H1 (cell line): ENCODE results near the gene SELENOO. TPM values are rescaled to one million over a fixed set of nuclear protein-coding genes. Genes with fewer than 3 reads are reported as not detected.

Source experiments
- CTCF ChIA-PET: fragments of 300-600 bp; sonication (Branson Sonifier 250); formaldehyde crosslinking; loops from one replicate; lab custom pipeline; 2021; ENCODE audit not compliant: partially characterized antibody; lab: Charles Lee
- POLR2A ChIA-PET: fragments of 300-600 bp; sonication (Branson Sonifier 250); formaldehyde crosslinking; loops from one replicate; lab custom pipeline; 2021; ENCODE audit warnings: inconsistent platforms; ENCODE audit not compliant: partially characterized antibody; lab: Charles Lee
- DNase-seq, 2 experiments: peaks; one replicate each; pipeline versions ENCODE4 v3.0.0 to v3.0.0-alpha.2; 2010 to 2022; ENCODE audit warnings: low spot score in 2 of 2, low read depth in 1 of 2, mixed read lengths in 1 of 2
- FAIRE-seq: peaks from 2 replicates; lab custom pipeline; 2011; peaks lifted over from hg19 to GRCh38; lab: Jason Lieb, UNC
- H2AFZ ChIP-seq: 2 replicates; pipeline ENCODE4 v1.8.1; 2012; ENCODE audit warnings: low read length, inconsistent platforms
- H2AK5ac ChIP-seq: 2 replicates; pipeline ENCODE4 v1.6.1; 2013; ENCODE audit warnings: low read depth, low read length
- H2BK120ac ChIP-seq: replicated peaks from 2 replicates; pipeline ENCODE3; 2013; ENCODE audit warnings: low read depth, low read length, inconsistent platforms
- H2BK12ac ChIP-seq: 2 replicates; pipeline ENCODE4 v1.6.1; 2013; ENCODE audit warnings: low read depth, low read length
- H2BK15ac ChIP-seq: 2 replicates; pipeline ENCODE4 v1.6.1; 2013; ENCODE audit warnings: low read length
- H2BK20ac ChIP-seq: 2 replicates; pipeline ENCODE4 v1.6.1; 2013; ENCODE audit warnings: low read length
- H2BK5ac ChIP-seq: 2 replicates; pipeline ENCODE4 v1.6.1; 2013; ENCODE audit warnings: low read depth, low read length
- H3K14ac ChIP-seq: 2 replicates; pipeline ENCODE4 v1.6.1; 2013; ENCODE audit warnings: inconsistent platforms; ENCODE audit not compliant: insufficient read length
- H3K18ac ChIP-seq: 2 replicates; pipeline ENCODE4 v1.6.1; 2013; ENCODE audit warnings: low read length; ENCODE audit errors: extremely low read depth
- H3K23ac ChIP-seq: 2 replicates; pipeline ENCODE4 v1.6.1; 2013; ENCODE audit warnings: inconsistent platforms; ENCODE audit not compliant: insufficient read length
- H3K23me2 ChIP-seq: 2 replicates; pipeline ENCODE4 v1.6.1; 2013; ENCODE audit warnings: low read depth, low read length
- H3K27ac ChIP-seq: 2 replicates; pipeline ENCODE4 v1.6.1; 2011; ENCODE audit warnings: low read depth, low read length, inconsistent platforms
- H3K27me3 ChIP-seq, 4 experiments: replicated peaks in 1 of 4; 1 replicate in 1 of 4; 2 replicates in 3 of 4; pipeline versions ENCODE4 v1.6.1 to v1.8.1; 2011 to 2013; ENCODE audit warnings: low read length in 3 of 4, mild to moderate bottlenecking in 3 of 4, inconsistent platforms in 2 of 4, mixed read lengths in 2 of 4, moderate library complexity in 1 of 4; ENCODE audit not compliant: control insufficient read depth in 3 of 4, insufficient read depth in 3 of 4; ENCODE audit errors: extremely low read depth in 1 of 4
- H3K36me3 ChIP-seq, 4 experiments: 2 replicates each; pipeline versions ENCODE4 v1.6.1 to v1.8.1; 2011 to 2013; ENCODE audit warnings: mild to moderate bottlenecking in 4 of 4, low read length in 3 of 4, moderate library complexity in 2 of 4, control low read depth in 1 of 4, inconsistent platforms in 1 of 4; ENCODE audit not compliant: insufficient read depth in 4 of 4, control insufficient read depth in 2 of 4
- H3K4ac ChIP-seq: replicated peaks from 2 replicates; pipeline ENCODE3; 2013; ENCODE audit warnings: low read length, low read depth, mixed read lengths, inconsistent platforms; ENCODE audit not compliant: insufficient read length
- H3K4me1 ChIP-seq, 4 experiments: replicated peaks in 1 of 4; 1 replicate in 1 of 4; 2 replicates in 3 of 4; pipeline versions ENCODE4 v1.6.1 to v1.8.1; 2011 to 2013; ENCODE audit warnings: low read length in 3 of 4, inconsistent platforms in 2 of 4, mixed read lengths in 1 of 4; ENCODE audit not compliant: insufficient read depth in 4 of 4, control insufficient read depth in 3 of 4
- H3K4me2 ChIP-seq, 2 experiments: 2 replicates each; pipeline versions ENCODE4 v1.6.1 to v1.8.1; 2011 to 2013; ENCODE audit warnings: low read depth in 2 of 2, low read length in 2 of 2, control low read depth in 1 of 2, inconsistent platforms in 1 of 2, mild to moderate bottlenecking in 1 of 2; ENCODE audit not compliant: insufficient read depth in 1 of 2
- H3K4me3 ChIP-seq, 4 experiments: fragments of 200-600, 300-600 bp in 1 of 4; sonication (generic), shearing (Covaris generic), sonication (Bioruptor Twin) in 1 of 4; 2 replicates each; pipeline versions ENCODE4 v1.5.1 to v1.8.1; 2011 to 2016; ENCODE audit warnings: low read length in 4 of 4, low read depth in 3 of 4, control low read depth in 2 of 4, inconsistent platforms in 2 of 4, mild to moderate bottlenecking in 2 of 4, mixed read lengths in 1 of 4, moderate library complexity in 1 of 4; ENCODE audit not compliant: insufficient read depth in 2 of 4; ENCODE audit errors: extremely low read depth in 1 of 4
- H3K56ac ChIP-seq: replicated peaks from 2 replicates; pipeline ENCODE3; 2013; ENCODE audit warnings: low read depth, mild to moderate bottlenecking, mixed read lengths, low read length, inconsistent platforms; ENCODE audit not compliant: insufficient read length
- H3K79me1 ChIP-seq: 2 replicates; pipeline ENCODE4 v1.6.1; 2013; ENCODE audit warnings: low read depth, low read length, control low read depth
- H3K79me2 ChIP-seq, 2 experiments: 2 replicates each; pipeline versions ENCODE4 v1.6.1 to v1.8.1; 2012 to 2013; ENCODE audit warnings: low read length in 2 of 2, mild to moderate bottlenecking in 2 of 2, inconsistent platforms in 1 of 2; ENCODE audit not compliant: insufficient read depth in 2 of 2, control insufficient read depth in 1 of 2
- H3K9ac ChIP-seq, 4 experiments: replicated peaks in 1 of 4; 1 replicate in 1 of 4; 2 replicates in 3 of 4; pipeline versions ENCODE4 v1.6.1 to v1.8.1; 2011 to 2013; ENCODE audit warnings: low read depth in 3 of 4, low read length in 3 of 4, control low read depth in 2 of 4, mild to moderate bottlenecking in 2 of 4, moderate library complexity in 2 of 4, inconsistent platforms in 1 of 4; ENCODE audit errors: extremely low read depth in 1 of 4
- H3K9me3 ChIP-seq, 2 experiments: 2 replicates each; pipeline versions ENCODE4 v1.6.1 to v1.8.1; 2012 to 2013; ENCODE audit warnings: mild to moderate bottlenecking in 2 of 2, moderate library complexity in 2 of 2, control low read depth in 1 of 2, inconsistent platforms in 1 of 2, low read depth in 1 of 2, low read length in 1 of 2, mixed read lengths in 1 of 2; ENCODE audit not compliant: insufficient read depth in 2 of 2
- H4K20me1 ChIP-seq, 2 experiments: replicated peaks in 1 of 2; 2 replicates each; pipeline versions ENCODE3 to v1.8.1; 2011 to 2013; ENCODE audit warnings: inconsistent platforms in 2 of 2, low read length in 2 of 2, mild to moderate bottlenecking in 1 of 2; ENCODE audit not compliant: insufficient read depth in 2 of 2, control insufficient read depth in 1 of 2
- H4K5ac ChIP-seq: 2 replicates; pipeline ENCODE4 v1.6.1; 2013; ENCODE audit warnings: low read length, low read depth, mixed read lengths, inconsistent platforms; ENCODE audit not compliant: insufficient read length
- H4K8ac ChIP-seq: 2 replicates; pipeline ENCODE4 v1.8.0; 2013; ENCODE audit warnings: mild to moderate bottlenecking, moderate library complexity, low read length, inconsistent platforms; ENCODE audit not compliant: insufficient read depth; ENCODE audit errors: extremely low read depth
- H4K91ac ChIP-seq: replicated peaks from 2 replicates; pipeline ENCODE3; 2013; ENCODE audit warnings: low read length, mixed read lengths, inconsistent platforms; ENCODE audit not compliant: insufficient read length
- CREB1 ChIP-seq: IDR thresholded peaks from 2 replicates; pipeline ENCODE4 v1.6.1; 2012; ENCODE audit warnings: inconsistent platforms
- FOSL1 ChIP-seq: IDR thresholded peaks from 2 replicates; pipeline ENCODE4 v1.6.1; 2011; ENCODE audit warnings: mild to moderate bottlenecking, low read depth, low read length, moderate library complexity; ENCODE audit not compliant: insufficient read depth
- GTF2F1 ChIP-seq: IDR thresholded peaks from 2 replicates; pipeline ENCODE4 v1.6.1; 2012; ENCODE audit warnings: low read depth, low read length, improper control_type of control experiment, borderline replicate concordance
- HDAC2 ChIP-seq, 2 experiments: fragments of 300-600 bp in 1 of 2; sonication (generic) in 1 of 2; IDR thresholded peaks; 2 replicates each; pipeline ENCODE4 v1.6.1; 2011 to 2012; ENCODE audit warnings: low read depth in 2 of 2, low read length in 2 of 2, mild to moderate bottlenecking in 2 of 2, moderate library complexity in 2 of 2, borderline replicate concordance in 1 of 2, inconsistent platforms in 1 of 2
- KDM5A ChIP-seq: fragments of 200-600 bp; IDR thresholded peaks from 2 replicates; pipeline ENCODE4 v1.7.1; 2012; ENCODE audit warnings: mild to moderate bottlenecking, low read length, inconsistent platforms, mixed read lengths
- RBBP5 ChIP-seq: IDR thresholded peaks from 2 replicates; pipeline ENCODE4 v1.7.1; 2012; ENCODE audit warnings: low read depth, mild to moderate bottlenecking, inconsistent platforms, low read length, moderate library complexity, borderline replicate concordance
- SIN3A ChIP-seq, 2 experiments: IDR thresholded peaks in 1 of 2; conservative IDR thresholded peaks in 1 of 2; 2 replicates each; pipeline ENCODE4 v1.6.1; 2011 to 2012; ENCODE audit warnings: low read length in 2 of 2, improper control_type of control experiment in 1 of 2, low read depth in 1 of 2, mild to moderate bottlenecking in 1 of 2
- TAF1 ChIP-seq: IDR thresholded peaks from 2 replicates; pipeline ENCODE4 v1.6.1; 2011; ENCODE audit warnings: mild to moderate bottlenecking, low read depth, low read length
- TCF12 ChIP-seq: IDR thresholded peaks from 2 replicates; pipeline ENCODE4 v1.6.1; 2011; ENCODE audit warnings: low read depth, mild to moderate bottlenecking, low read length
- TEAD4 ChIP-seq: IDR thresholded peaks from 2 replicates; pipeline ENCODE4 v1.6.1; 2012; ENCODE audit warnings: low read depth, low read length, inconsistent platforms, mixed read lengths
- WGBS, 2 experiments: shearing (Covaris generic) in 1 of 2; methylation state at CpG; one replicate each; pipeline versions ENCODE4 v1.1.6 to v1.1.7; 2013 to 2015; ENCODE audit warnings: low lambda C conversion rate in 2 of 2, mixed read lengths in 2 of 2, inconsistent platforms in 1 of 2, low coverage in 1 of 2, missing lambda C conversion rate in 1 of 2; ENCODE audit not compliant: insufficient replicate concordance in 2 of 2, insufficient coverage in 1 of 2, insufficient read length in 1 of 2; ENCODE audit errors: extremely low coverage in 1 of 2, missing lambda C conversion rate in 1 of 2; 5-methylcytosine and 5-hydroxymethylcytosine counted together
- polyA plus RNA-seq, 7 experiments: library from polyadenylated mRNA; depleted of rRNA in 3 of 7; stranded (reverse) in 5 of 7; unstranded in 2 of 7; fragments of >200 nt in 5 of 7; fragments of 200-250 nt in 2 of 7; gene quantifications; 1 replicate in 5 of 7; 2 replicates in 1 of 7; 4 replicates in 1 of 7; pipeline versions ENCODE4 v1.2.1 to v1.2.3, GENCODE V29; 2011 to 2013; ENCODE audit warnings: missing spikeins in 2 of 7, mixed read lengths in 2 of 7
- total RNA-seq: library from RNA; stranded (reverse); fragmentation: NEBNext Ultra II Directional; extraction: Animal tissue kit (Norgen Biotek cat#: 25700); gene quantifications from 2 replicates; pipeline ENCODE4 v1.2.1, GENCODE V29; 2021
- TF ChIP-seq, protein P1 (sequence below): IDR thresholded peaks from 2 replicates; pipeline ENCODE4 v1.6.1; 2012; ENCODE audit warnings: inconsistent platforms

The SELENOO gene
- total and polyA plus RNA-seq, 2 of the 8 experiments (the other 6 are each of a cell fraction or from before 2014, with no cell fraction given) = 18.6 to 25.1 TPM

DNA sequence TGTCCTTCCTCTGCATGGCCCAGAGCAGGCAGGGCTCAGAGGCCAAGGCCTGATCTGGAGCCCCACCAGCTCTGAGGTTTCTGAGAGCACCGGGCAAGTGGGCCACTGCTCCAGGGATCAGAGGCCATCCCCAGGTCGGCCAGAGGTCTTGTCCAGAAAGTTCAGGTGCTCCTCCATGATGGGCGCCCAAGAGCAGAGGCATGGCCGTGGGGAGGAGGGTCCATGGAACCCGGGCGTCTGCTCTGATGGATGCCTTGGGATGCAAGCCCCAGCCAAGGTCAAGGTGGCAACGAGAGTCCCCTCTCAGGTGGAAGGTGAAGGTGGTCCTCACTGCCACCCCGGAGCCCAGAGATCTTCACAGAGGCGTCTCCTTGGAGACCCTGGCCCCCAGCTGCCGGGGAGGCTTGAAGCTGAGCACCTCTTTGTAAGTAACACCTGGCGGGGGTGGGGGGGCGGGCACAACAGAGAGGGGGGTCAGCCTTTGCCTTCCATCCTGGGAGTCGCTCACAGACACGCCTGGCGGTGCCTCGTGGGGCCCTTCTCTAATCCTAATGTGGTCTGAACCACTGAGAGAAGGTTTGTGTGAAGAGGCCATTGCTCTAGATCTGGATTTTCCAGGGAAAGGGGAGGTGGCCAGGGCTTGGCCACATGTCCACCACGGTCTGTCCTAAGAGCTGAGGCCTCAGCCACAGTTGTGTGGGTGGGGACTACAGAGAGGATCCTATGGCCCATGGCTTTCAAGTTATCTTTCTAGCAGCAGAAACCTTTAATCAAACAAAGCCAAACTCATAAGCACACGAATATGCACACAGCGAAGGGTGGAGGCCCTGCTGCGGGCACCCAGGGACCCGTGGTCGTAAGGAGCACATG, 52.5 kb downstream of the SELENOO start:
- Histone ChIP-seq H3K79me2 (no peaks in the 10 kb centered on the region), H3K36me3 (no peaks in the 10 kb centered on the region), H3K4me1 (peaks cover 0 to 10% (median 6%) of the 10 kb centered on the region in 4 experiments; a peak in 6 of 7 replicates), H3K14ac (no peak overlapping the region), H2AK5ac (no peak overlapping the region), H3K56ac (no peak overlapping the region), H3K23ac (no peak overlapping the region), H3K18ac (no peak overlapping the region), H2AFZ (no peak overlapping the region), H3K4ac (no peak overlapping the region), H4K20me1 (peaks cover 0 to 9% of the 10 kb centered on the region in 2 experiments), H3K23me2 (peaks cover 12% of the 10 kb centered on the region), H3K27me3 (no peaks in the 10 kb centered on the region), H4K8ac (no peak overlapping the region), H3K9me3 (no peaks in the 10 kb centered on the region), H2BK5ac (no peak overlapping the region), H2BK120ac (no peak overlapping the region), H4K91ac (no peak overlapping the region), H2BK12ac (no peak overlapping the region), H4K5ac (no peak overlapping the region), H3K4me2 (no peak overlapping the region), H2BK20ac (no peak overlapping the region), H3K27ac (no peak overlapping the region), H3K4me3 (no peak overlapping the region), H3K79me1 (0 out of 2 replicates have a peak, but pooled peaks cover 3% of the 10 kb centered on the region), H3K9ac (no peak overlapping the region), H2BK15ac (no peak overlapping the region)
- POLR2A ChIA-PET = interaction anchor here (0.7 to 1.9 kb wide), 4 partner anchors 8 to 88 kb away, joined by 3 to 6 read pairs (median 4); partner anchors contain the start of gene MAPK12
- no peak for DNase-seq
- CTCF ChIA-PET = interaction anchor here (0.7 to 3.7 kb wide), 28 partner anchors 7 to 301 kb away, joined by 3 to 30 read pairs (median 4); partner anchors contain the start of genes MAPK12 and SCO2
- no peak for FAIRE-seq
- WGBS, 2 experiments = 88% methylated on average over 19 of the region's 22 CpGs; no CpG with 5 or more reads in 1 of the 2 experiments
- TF ChIP-seq TEAD4 (no peak), FOSL1 (no peak), TCF12 (no peak), CREB1 (no peak), RBBP5 (no peak), HDAC2 (IDR thresholded peaks at IDR 0.05; ENCODE audit: borderline replicate concordance in 1 of 2, low read depth in 2 of 2, low read length in 2 of 2) (no peak), GTF2F1 (no peak), TAF1 (no peak), KDM5A (no peak), SIN3A (conservative IDR thresholded peaks at IDR 0.05 in 1 of 2, IDR thresholded peaks at IDR 0.05 in 1 of 2; ENCODE audit: low read depth in 1 of 2, low read length in 2 of 2) (no peak)
- TF ChIP-seq, protein P1, sequence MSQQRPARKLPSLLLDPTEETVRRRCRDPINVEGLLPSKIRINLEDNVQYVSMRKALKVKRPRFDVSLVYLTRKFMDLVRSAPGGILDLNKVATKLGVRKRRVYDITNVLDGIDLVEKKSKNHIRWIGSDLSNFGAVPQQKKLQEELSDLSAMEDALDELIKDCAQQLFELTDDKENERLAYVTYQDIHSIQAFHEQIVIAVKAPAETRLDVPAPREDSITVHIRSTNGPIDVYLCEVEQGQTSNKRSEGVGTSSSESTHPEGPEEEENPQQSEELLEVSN = no peak
